AG10803 (cell line): ENCODE data around the gene MPPED1.

ENCODE experiments used
- DNase-seq: peaks from one replicate; pipeline ENCODE4 v3.0.0; 2010; ENCODE audit warnings: low read depth
- H3K4me3 ChIP-seq: 2 replicates; pipeline ENCODE4 v1.5.1; 2011; ENCODE audit warnings: mild to moderate bottlenecking, low read length, control low read depth
- CTCF ChIP-seq: conservative IDR thresholded peaks from 2 replicates; pipeline ENCODE4 v1.5.1; 2011; ENCODE audit warnings: mild to moderate bottlenecking, low read length, control low read depth, inconsistent platforms

The MPPED1 gene

GRCh38 chr22:43550672-43551071 lies 138.9 kb downstream of the MPPED1 start:
- no peak for TF ChIP-seq CTCF
- H3K4me3 ChIP-seq: no peak overlapping the region
- DNase-seq: no peak

- no peak overlapping the region for H3K4me3 ChIP-seq
- TF ChIP-seq CTCF: no peak
- DNase-seq: no peak
Observed at GRCh38 chr22:43553451-43554258, 141.8 kb downstream of the MPPED1 start.

GRCh38 chr22:43554259-43554636 lies 142.4 kb downstream of the MPPED1 start:
- TF ChIP-seq CTCF: no peak
- DNase-seq: no peak
- H3K4me3 ChIP-seq: no peak overlapping the region

- H3K4me3 ChIP-seq: no peak overlapping the region
- no peak for TF ChIP-seq CTCF
- no peak for DNase-seq
Observed at GRCh38 chr22:43554694-43555365, 143.0 kb downstream of the MPPED1 start.

GRCh38 chr22:43555561-43556515 lies 144.0 kb downstream of the MPPED1 start:
- no peak for DNase-seq
- no peak for TF ChIP-seq CTCF
- H3K4me3 ChIP-seq: no peak overlapping the region
